ENCODE data around the gene DIPK1A.

Gene DIPK1A

DNA sequence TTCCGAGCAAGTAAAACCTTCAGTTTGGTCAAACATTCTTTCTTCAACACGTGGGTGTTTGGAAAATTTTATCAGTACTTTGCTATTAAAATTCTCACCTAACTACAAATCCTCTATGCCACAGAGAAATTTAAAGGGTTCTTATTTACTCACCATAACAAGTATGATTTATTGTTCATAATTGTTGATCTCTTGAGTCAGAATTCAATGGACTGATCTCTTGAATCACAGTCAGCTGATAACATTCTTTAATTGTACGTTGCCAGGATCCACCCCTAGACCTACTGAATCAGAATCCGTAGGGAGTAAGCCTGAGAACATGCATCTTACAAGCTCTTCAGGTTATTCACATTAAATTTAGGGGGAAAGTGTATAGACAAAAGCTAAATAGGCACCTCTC, 51.2 kb downstream of the DIPK1A start:
- TF ChIP-seq, protein P1, sequence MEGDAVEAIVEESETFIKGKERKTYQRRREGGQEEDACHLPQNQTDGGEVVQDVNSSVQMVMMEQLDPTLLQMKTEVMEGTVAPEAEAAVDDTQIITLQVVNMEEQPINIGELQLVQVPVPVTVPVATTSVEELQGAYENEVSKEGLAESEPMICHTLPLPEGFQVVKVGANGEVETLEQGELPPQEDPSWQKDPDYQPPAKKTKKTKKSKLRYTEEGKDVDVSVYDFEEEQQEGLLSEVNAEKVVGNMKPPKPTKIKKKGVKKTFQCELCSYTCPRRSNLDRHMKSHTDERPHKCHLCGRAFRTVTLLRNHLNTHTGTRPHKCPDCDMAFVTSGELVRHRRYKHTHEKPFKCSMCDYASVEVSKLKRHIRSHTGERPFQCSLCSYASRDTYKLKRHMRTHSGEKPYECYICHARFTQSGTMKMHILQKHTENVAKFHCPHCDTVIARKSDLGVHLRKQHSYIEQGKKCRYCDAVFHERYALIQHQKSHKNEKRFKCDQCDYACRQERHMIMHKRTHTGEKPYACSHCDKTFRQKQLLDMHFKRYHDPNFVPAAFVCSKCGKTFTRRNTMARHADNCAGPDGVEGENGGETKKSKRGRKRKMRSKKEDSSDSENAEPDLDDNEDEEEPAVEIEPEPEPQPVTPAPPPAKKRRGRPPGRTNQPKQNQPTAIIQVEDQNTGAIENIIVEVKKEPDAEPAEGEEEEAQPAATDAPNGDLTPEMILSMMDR (IDR thresholded peaks at IDR 0.05; ENCODE audit: low read depth, low read length): no peak
- no peak overlapping the region for H3K4me3 ChIP-seq (ENCODE audit: low read depth, low read length)

DNA sequence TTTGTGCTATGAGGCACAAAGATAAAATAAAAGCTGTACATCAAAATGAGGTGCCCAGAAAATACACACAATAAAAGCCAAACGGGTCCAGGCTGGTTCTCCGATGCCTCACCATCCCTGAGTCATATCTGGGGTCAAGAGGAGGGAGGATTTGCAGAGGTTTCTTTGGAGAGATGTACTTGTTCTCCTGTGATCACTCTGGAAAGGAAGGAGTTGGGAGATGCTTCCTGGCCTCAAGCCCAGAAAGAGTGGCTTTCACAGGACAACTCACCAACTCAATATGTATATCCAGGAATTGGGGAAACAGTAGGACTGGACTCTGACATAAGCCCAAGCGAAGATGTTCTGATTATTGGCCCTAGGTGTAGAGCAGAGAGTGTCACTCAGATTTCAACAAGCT, 51.9 kb downstream of the DIPK1A start:
- TF ChIP-seq, protein P1 (IDR thresholded peaks at IDR 0.05; ENCODE audit: low read depth, low read length): no peak
- H3K4me3 ChIP-seq (ENCODE audit: low read depth, low read length): no peak overlapping the region

DNA sequence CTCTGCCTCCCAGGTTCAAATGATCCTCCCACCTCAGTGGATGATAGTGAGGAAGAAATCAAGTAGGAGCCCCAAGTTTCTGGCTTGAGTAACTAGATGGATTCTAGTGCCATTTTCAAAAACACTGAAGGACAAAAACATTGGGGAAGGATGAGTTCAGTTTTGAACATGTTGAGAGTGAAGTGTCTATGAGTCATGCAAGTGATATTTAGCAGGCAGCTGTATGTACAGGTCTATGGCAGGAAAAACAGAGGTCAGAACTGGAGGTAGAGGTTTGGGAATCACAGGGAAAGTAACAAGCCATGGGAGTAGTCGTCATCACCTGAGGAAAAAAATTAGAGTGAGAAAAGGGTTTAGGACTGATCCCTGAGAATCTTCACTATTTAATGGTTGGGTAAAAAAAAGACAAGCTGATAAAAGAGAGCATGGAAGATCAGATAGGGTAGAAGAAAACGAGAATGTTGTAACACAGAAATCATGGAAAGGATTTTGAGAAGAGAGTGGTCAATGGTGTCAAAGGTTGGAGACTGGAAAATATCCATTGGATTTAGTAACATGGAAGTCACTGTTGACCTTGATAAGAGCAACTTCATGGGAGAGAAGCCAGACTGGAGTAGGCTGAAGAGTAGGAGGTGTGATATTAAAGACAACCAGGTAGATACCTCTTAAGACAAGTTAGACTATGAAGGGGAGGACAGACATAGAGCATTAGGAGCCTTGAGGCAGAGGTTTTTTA, 53.1 kb downstream of the DIPK1A start:
- TF ChIP-seq, protein P1 (IDR thresholded peaks at IDR 0.05; ENCODE audit: low read depth, low read length): no peak
- H3K4me3 ChIP-seq (ENCODE audit: low read depth, low read length): no peak overlapping the region

DNA sequence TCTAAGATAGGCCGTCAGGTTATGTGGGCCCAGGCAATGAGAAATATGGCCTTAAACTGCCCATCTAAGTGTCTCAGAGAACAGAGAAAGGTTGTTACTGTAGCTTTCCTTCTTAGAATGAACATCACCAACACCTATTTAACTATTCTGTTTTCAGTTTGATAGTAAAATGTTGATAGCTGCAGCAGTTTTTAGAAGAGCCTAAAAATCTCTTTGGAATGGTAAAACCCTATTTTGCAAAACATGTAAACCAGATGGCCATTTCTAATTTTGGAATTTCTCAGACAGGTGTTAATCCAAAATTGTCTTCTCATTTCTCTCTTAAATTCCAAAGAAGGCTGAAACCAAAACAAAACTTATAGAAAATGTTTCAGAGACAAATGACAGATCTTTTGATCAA, 57.5 kb downstream of the DIPK1A start:
- TF ChIP-seq, protein P1 (IDR thresholded peaks at IDR 0.05; ENCODE audit: low read depth, low read length): no peak
- no peak overlapping the region for H3K4me3 ChIP-seq (ENCODE audit: low read depth, low read length)

DNA sequence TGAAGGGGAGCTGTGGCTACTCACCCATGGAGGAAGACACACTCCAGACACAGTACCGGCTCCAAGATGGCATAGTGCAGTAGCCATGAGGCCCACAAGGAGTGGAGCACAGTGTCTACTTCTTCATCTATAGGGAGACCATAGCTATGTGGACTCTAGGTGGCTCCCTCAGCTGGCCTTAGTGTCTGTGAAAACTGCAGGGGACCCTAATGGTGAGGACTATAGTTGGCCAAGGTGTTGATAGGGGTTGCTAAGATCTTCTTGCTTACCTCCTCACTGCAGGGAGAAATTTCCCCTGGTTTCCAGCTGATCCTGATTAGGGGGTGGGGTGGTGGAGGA, 58.9 kb downstream of the DIPK1A start:
- TF ChIP-seq, protein P1 (IDR thresholded peaks at IDR 0.05; ENCODE audit: low read depth, low read length): no peak
- H3K4me3 ChIP-seq (ENCODE audit: low read depth, low read length): no peak overlapping the region

DNA sequence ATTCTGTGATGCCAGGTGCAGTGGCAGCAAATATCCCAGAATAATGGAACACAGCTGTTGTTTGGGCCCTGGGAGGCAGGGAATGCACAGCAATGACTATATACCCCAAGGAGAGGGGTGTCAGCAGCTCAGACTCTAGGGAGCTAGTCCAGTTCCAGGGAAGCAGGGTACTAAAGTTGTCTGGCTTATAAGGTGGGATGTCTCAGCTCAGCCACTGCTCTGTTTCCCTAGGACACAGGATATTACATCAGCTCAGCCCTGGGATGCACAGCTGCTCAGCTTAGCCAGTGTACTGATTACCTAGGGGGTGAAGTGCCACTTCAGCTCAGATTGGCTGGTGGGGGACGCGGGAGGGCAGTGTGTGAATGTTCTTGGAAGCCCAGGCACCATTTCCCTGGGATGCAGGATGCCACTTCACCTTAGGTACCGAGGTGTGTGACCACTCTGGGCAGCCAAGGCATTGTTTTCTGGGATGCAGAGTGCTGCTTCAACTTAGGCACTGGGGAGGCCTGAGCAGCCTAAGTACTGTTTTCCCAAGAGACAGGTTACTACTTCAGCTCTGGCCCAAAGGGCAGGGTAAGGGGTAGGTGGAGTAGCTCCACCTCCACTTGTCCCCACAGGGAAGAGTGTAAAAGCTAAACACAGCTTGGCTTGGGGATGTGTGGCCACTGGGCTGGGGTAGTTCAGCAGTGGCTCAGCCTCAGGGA, 59.4 kb downstream of the DIPK1A start:
- TF ChIP-seq, protein P1 (IDR thresholded peaks at IDR 0.05; ENCODE audit: low read depth, low read length): no peak
- H3K4me3 ChIP-seq (ENCODE audit: low read depth, low read length): no peak overlapping the region

DNA sequence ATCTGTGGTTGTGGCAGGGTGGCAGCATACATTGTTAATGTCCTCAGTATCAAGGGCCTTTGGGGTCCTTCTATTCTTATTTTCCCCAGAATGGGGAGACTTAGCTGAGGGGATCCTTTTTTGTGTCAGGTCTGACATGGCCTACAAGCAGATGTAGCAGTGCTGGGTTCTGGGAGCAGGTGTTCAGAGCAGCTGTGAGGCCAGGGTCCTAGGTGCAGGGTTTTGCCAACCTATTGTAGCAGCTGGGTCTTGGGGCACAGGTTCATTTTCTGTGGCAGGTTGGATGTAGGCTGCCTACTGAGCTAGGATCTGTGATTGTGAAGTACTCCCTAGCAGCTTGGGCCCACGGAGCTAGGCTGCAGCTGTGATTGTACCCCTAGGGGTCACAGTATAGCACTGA, 60.1 kb downstream of the DIPK1A start:
- no peak overlapping the region for H3K4me3 ChIP-seq (ENCODE audit: low read depth, low read length)
- TF ChIP-seq, protein P1 (IDR thresholded peaks at IDR 0.05; ENCODE audit: low read depth, low read length): no peak
